K562 (cell line): Measurements from ENCODE around the gene DPEP3. TPM values are rescaled to one million over a fixed set of nuclear protein-coding genes. Genes with fewer than 3 reads are reported as not detected.

Source experiments
- ATF3 ChIP-seq, 2 experiments: fragments of 450-650 bp in 1 of 2; sonication (generic) in 1 of 2; formaldehyde crosslinking in 1 of 2; IDR thresholded peaks in 1 of 2; conservative IDR thresholded peaks in 1 of 2; 2 replicates each; pipeline versions ENCODE4 v1.6.1 to v1.8.1; 2016 to 2023; ENCODE audit warnings: mild to moderate bottlenecking in 2 of 2, moderate library complexity in 2 of 2, inconsistent platforms in 1 of 2, missing genetic modification reagents in 1 of 2
- CHD1 ChIP-seq: fragments of 200-600 bp; sonication (generic); IDR thresholded peaks from one replicate; pipeline ENCODE4 v1.6.1; 2012; ENCODE audit warnings: mild to moderate bottlenecking, moderate library complexity, low read length, inconsistent platforms
- CREM ChIP-seq: IDR thresholded peaks from 2 replicates; pipeline ENCODE4 v1.6.1; 2014; ENCODE audit warnings: antibody characterized with exemption, low read depth
- JUN ChIP-seq, 2 experiments: sonication (generic) in 1 of 2; formaldehyde crosslinking in 1 of 2; IDR thresholded peaks; 2 replicates each; pipeline versions ENCODE4 v1.6.1 to v1.8.0; 2012 to 2022; ENCODE audit warnings: borderline replicate concordance in 2 of 2, mild to moderate bottlenecking in 2 of 2, improper control_type of control experiment in 1 of 2, low read depth in 1 of 2, low read length in 1 of 2, missing genetic modification reagents in 1 of 2
- MNT ChIP-seq, 2 experiments: fragments of 450-650 bp; conservative IDR thresholded peaks; 2 replicates each; pipeline ENCODE4 v1.6.1; 2017; ENCODE audit warnings: mild to moderate bottlenecking in 2 of 2, moderate library complexity in 2 of 2
- NCOA6 ChIP-seq: fragments of 450-650 bp; IDR thresholded peaks from 2 replicates; pipeline ENCODE4 v1.6.1; 2017; ENCODE audit warnings: mild to moderate bottlenecking
- NR2F6 ChIP-seq: fragments of 450-650 bp; formaldehyde crosslinking; IDR thresholded peaks from 2 replicates; pipeline ENCODE4 v1.4.0; 2020; ENCODE audit warnings: mild to moderate bottlenecking
- RCOR1 ChIP-seq, 2 experiments: IDR thresholded peaks; 2 replicates each; pipeline ENCODE4 v1.6.1; 2012; ENCODE audit warnings: low read depth in 2 of 2, low read length in 2 of 2, borderline replicate concordance in 1 of 2, improper control_type of control experiment in 1 of 2
- SETDB1 ChIP-seq: IDR thresholded peaks from one replicate; pipeline ENCODE4 v1.6.1; 2012; ENCODE audit warnings: low read length, control low read depth, inconsistent platforms
- SRSF1 ChIP-seq: fragments of 200-400 bp; formaldehyde crosslinking; IDR thresholded peaks from 2 replicates; pipeline ENCODE4 v1.6.1; 2017; ENCODE audit warnings: mild to moderate bottlenecking, low read depth, low read length, moderate library complexity
- STAT5A ChIP-seq: IDR thresholded peaks from 2 replicates; pipeline ENCODE4 v1.6.1; 2012; ENCODE audit warnings: low read length, inconsistent platforms, borderline replicate concordance
- TBL1XR1 ChIP-seq, 2 experiments: IDR thresholded peaks; 2 replicates each; pipeline ENCODE4 v1.6.1; 2012; ENCODE audit warnings: improper control_type of control experiment in 2 of 2, low read length in 2 of 2, mild to moderate bottlenecking in 1 of 2
- TRIM25 ChIP-seq: fragments of 450-650 bp; IDR thresholded peaks from 2 replicates; pipeline ENCODE4 v1.7.0; 2016; ENCODE audit warnings: borderline replicate concordance
- polyA plus RNA-seq, 8 experiments: library from polyadenylated mRNA; depleted of rRNA in 4 of 8; stranded (reverse) in 5 of 8; unstranded in 3 of 8; fragments of >200 nt; fragmentation: Nextera tagmentation in 2 of 8; fragmentation: Illumina TruSeq in 1 of 8; extraction: Ambion mirVana in 2 of 8; extraction: Trizol in 1 of 8; gene quantifications; 2 replicates each; pipeline versions ENCODE4 v1.2.1 to v1.2.3, GENCODE V29; 2011 to 2014; ENCODE audit warnings: inconsistent platforms in 1 of 8, missing spikeins in 1 of 8
- total RNA-seq, 7 experiments: library from RNA; depleted of rRNA in 6 of 7; stranded (reverse); fragments of >200 nt in 6 of 7; fragmentation: Illumina TruSeq in 2 of 7; extraction: Trizol in 2 of 7; gene quantifications; 2 replicates each; pipeline versions ENCODE4 v1.2.1 to v1.2.3, GENCODE V29; 2011 to 2021; ENCODE audit warnings: low replicate concordance in 1 of 7
- TF ChIP-seq, protein P1 (sequence below): sonication (generic); formaldehyde crosslinking; IDR thresholded peaks from 2 replicates; pipeline ENCODE4 v1.9.0; 2022; ENCODE audit warnings: mild to moderate bottlenecking, missing genetic modification reagents
- TF ChIP-seq, protein P2 (sequence below): fragments of 450-650 bp; IDR thresholded peaks from 2 replicates; pipeline ENCODE4 v1.6.1; 2014; ENCODE audit warnings: low read depth, mild to moderate bottlenecking, moderate library complexity, borderline replicate concordance

Gene DPEP3
- total and polyA plus RNA-seq, 9 of the 15 experiments (the other 6 are each of a cell fraction or from before 2014, with no cell fraction given) = not detected

- TF ChIP-seq SETDB1 = no peak
- no peak; the same call in 1 of the 2 replicates for TF ChIP-seq STAT5A
- peak; percentile 76 to 84; a peak in 2 of 4 replicates for TF ChIP-seq TBL1XR1 (IDR thresholded peaks at IDR 0.05; ENCODE audit: low read length in 2 of 2)
- TF ChIP-seq SRSF1 = 0 out of 2 replicates have a peak, but pooled peaks have one; percentile 43
- no peak for TF ChIP-seq CHD1
- no peak for TF ChIP-seq TRIM25
- TF ChIP-seq CREM = peak; percentile 100
- TF ChIP-seq MNT (conservative IDR thresholded peaks at IDR 0.05) = peak; percentile 92 to 96
- TF ChIP-seq RCOR1 (IDR thresholded peaks at IDR 0.05; ENCODE audit: borderline replicate concordance in 1 of 2, low read depth in 2 of 2, low read length in 2 of 2) = peak in 1 of 2 experiments; percentile 33; a peak in 1 of 4 replicates
- TF ChIP-seq, protein P1, sequence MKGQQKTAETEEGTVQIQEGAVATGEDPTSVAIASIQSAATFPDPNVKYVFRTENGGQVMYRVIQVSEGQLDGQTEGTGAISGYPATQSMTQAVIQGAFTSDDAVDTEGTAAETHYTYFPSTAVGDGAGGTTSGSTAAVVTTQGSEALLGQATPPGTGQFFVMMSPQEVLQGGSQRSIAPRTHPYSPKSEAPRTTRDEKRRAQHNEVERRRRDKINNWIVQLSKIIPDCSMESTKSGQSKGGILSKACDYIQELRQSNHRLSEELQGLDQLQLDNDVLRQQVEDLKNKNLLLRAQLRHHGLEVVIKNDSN = no peak
- TF ChIP-seq JUN (IDR thresholded peaks at IDR 0.05; ENCODE audit: borderline replicate concordance, low read depth, low read length) = no peak
- 0 out of 2 replicates have a peak, but pooled peaks have one; percentile 69 for TF ChIP-seq JUN (CRISPR knock-in tag; IDR thresholded peaks at IDR 0.05; ENCODE audit: borderline replicate concordance)
- no peak for TF ChIP-seq NR2F6 (CRISPR knock-in tag)
- TF ChIP-seq ATF3 (IDR thresholded peaks at IDR 0.05) = peak; percentile 94
- 0 out of 2 replicates have a peak, but pooled peaks have one; percentile 28 for TF ChIP-seq ATF3 (CRISPR knock-in tag; conservative IDR thresholded peaks at IDR 0.05)
- TF ChIP-seq NCOA6 = no peak
- TF ChIP-seq, protein P2, sequence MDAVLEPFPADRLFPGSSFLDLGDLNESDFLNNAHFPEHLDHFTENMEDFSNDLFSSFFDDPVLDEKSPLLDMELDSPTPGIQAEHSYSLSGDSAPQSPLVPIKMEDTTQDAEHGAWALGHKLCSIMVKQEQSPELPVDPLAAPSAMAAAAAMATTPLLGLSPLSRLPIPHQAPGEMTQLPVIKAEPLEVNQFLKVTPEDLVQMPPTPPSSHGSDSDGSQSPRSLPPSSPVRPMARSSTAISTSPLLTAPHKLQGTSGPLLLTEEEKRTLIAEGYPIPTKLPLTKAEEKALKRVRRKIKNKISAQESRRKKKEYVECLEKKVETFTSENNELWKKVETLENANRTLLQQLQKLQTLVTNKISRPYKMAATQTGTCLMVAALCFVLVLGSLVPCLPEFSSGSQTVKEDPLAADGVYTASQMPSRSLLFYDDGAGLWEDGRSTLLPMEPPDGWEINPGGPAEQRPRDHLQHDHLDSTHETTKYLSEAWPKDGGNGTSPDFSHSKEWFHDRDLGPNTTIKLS = peak; percentile 53; the same call in 1 of the 2 replicates
These were observed 42.6 kb upstream of the DPEP3 start, which contains the start of the genes DDX28 and DUS2 (continued) for GRCh38 chr16:68022728-68023537.
